ENCODE measurements around the gene FAM222A.

The FAM222A gene

DNA sequence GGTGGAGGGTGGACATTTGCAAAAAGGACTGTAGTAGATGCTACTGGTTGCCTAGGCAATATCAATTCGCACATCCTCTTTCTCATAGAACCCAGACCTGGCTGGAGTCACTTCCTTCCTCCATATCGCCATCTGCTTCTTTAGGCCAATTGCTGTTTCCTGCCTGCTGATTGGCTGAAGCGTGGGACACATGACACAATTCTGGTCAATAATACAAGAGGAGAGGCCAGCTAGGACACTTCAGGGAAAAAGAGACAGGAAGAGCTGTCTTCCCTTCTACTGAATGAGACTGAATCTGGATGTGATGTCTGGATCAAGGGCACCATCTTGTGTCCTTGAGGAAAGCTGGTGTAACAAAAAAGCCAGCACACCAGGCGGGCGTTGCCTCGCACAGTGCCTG lies 65.8 kb downstream of the FAM222A start:
- DNase-seq, result no peak

DNA sequence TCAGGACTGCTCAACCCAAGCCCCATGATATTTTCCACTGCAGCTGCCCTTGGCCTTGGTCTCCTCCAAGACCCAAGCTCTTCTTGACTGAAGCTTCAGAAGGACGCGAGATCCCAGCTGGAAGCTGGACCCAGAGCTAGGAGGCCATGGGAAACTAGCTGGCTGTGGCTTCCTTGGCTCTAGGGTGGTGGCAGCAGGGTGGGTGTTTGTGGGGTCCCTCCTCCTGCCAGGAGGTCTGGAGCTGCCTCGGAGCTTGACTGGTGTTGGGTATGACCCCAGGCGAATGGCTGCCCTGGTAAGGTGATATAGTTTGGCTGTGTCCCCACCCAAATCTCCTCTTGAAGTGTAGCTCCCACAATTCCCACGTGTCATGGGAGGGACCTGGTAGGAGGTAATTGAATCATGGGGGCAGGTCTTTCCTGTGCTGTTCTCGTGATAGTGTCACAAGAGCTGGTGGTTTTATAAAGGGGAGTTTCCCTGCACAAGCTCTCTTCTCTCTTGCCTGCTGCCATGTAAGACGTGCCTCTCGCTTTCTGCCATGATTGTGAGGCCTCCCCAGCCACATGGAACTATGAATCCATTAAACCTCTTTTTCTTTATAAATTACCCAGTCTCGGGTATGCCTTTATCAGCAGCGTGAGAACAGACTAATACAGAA lies 68.2 kb downstream of the FAM222A start:
- DNase-seq, result no peak

DNA sequence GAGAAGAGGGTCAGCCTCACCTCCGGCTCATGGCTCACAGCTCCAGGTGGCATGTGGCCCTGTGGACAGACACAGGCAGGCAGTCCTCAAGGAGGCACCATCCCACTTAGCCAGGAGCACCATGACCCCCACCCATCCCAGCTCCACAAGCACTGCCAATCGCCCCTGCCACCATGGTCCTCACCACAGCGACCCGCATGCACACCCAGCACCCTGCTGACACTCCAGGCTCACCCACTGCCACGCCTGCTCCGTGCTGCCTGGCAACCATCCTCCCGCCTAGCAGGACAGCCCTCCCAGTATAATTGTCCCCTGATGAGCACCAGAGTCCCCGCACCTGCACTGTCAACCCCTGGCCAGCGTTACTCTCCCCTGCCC lies 68.7 kb downstream of the FAM222A start:
- DNase-seq, result no peak

DNA sequence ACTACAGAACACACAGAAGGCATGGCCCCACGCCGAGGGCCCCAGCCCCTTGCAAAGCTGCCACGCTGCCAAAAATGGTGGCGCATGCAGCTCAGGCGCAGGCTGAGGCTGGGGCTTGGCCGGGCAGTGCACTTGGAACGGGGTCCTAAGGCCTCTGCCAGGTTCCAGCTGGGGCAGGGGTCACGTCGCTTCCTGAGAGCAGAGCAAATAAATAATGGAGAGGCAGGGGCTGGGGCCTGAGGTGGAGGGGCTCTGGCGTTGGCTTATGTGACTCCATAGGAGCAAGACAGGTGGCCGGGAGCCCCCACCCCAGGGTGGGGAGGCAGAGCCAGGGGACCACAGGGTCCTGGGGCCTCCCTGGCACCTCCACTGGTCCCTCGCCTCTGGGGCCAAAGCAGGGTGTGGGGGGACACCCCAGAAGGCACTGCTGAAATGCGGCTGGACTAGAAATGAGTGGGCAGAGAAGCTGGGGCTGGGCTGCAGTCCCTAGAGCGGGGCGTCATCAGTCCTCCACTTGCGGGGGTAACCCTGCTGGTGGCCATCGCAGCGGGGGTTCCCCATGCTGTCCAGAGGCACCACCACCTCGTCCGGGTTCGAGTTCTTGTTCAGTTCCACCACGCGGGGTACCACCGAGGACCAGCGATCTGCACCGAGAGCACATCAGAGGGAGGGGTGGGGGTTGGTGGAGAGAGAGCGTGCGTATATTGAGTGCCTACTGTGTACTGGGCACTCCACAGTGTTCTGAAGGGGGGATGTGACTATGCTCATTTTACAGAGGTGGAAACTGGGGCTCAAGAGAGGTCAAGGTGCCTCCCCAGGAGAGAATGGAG lies 69.7 kb downstream of the FAM222A start:
- no peak for DNase-seq

DNA sequence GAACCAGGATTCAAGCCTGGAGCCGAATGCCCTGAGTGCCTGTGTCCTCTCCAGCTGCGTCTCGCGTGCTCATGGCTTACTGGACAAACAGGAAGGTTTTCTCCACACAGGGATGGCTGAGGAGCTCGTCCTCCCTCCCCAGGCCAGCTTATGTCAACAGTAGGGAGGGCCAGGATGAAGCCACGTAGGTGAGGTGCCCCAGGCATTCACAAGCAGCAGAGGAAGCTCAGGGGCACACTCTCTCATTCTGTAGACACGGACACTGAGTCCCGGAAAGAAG lies 70.3 kb downstream of the FAM222A start:
- DNase-seq, result no peak

DNA sequence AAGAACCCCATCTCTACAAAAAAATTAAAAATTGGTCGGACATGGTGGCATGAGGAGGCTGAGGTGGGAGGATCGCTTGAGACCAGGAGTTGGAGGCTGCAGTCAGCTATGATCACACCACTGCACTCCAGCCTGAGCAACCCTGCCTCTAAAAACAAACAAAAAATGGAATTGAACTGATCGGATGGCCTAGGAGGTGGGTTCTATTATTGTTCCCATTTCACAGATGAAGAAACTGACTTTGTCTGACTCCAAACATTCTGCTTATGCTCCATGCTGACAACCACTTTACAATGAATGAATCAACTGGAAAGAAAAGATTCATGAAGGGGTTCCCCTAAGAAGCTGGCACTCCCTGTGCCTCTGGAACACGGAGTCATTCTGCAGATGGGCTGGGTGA lies 72.2 kb downstream of the FAM222A start:
- DNase-seq, result no peak

DNA sequence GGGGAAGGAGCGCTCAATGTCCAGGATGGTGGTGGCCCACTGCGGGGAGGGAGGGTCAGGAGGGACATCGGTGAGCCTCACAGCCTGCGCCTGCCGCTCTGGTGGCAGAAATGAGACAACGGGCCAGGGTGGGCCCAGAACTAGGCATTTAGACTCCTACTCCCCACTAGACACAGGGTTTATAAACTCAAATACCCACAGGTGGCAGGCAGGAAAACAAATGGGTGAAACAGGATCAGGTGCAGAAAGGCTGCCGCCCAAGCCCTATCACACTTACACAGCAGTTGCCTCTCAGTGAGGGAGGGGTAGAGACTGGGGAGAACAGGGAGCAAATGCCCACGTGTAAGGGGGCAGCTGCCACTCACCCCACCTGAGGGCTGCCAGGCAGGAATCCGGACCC lies 73.2 kb downstream of the FAM222A start:
- DNase-seq, result no peak

DNA sequence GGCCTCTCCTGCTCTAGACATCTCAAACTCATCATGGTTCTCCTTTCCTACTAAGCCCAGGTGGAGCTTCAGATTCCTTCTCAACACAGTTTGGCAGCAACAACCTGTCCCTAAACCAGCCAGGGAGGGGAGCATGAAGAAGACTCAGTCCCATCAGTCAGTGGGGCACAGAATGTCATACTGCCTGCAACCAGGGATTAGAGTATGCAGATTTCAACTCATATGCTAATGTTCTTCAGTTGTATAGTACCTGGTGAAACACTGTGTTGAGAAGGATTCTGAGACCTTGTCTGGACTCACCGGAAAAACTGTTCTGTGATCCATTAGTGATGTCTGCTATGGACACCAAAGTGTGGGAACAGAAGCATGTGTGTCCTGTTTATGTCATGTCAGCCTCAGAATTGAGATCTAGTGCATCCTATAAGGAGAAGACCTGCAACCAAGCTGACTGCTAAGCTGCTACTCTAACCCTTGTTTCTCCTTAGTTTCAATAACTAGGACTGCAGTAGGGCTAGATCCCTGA lies 76.0 kb downstream of the FAM222A start:
- DNase-seq, result no peak

DNA sequence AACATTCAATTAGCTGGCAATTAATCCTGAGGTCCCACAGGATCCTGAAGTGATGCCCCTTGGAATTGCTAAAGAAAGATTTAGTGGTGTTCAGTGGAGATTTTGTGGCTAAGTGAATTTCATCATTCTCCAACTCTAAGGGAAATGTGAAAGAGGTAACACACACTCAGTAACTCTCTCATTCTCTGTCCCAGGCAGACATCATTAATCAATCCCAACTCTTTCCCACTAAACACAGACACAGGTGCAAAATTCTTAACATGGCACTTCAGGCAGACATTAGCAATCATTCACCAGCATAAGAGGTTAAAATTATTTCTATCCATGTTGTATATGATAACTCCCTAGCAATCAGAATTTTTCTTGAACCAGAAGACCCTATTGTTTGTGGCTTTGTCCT lies 79.4 kb downstream of the FAM222A start:
- no peak for DNase-seq

DNA sequence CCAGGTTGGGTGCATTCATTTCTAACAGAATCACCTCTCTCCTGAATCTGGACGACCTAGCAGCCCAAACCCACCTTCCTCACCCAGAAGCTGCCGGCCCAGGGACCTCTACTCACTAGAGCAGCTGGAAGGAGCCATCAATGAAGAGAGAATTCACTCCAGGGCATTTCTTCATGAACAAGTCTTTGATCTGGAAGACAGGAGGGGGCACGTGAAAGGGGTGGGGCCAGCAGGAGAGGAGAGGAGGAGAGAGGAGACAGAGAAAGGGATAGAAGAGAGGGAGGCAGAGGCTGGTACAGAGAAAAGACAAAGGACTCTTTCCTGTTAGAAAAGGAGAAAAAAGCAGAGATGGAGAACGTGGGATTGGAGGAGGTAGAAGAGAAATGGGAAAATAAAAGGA lies 79.8 kb downstream of the FAM222A start:
- DNase-seq, result no peak

DNA sequence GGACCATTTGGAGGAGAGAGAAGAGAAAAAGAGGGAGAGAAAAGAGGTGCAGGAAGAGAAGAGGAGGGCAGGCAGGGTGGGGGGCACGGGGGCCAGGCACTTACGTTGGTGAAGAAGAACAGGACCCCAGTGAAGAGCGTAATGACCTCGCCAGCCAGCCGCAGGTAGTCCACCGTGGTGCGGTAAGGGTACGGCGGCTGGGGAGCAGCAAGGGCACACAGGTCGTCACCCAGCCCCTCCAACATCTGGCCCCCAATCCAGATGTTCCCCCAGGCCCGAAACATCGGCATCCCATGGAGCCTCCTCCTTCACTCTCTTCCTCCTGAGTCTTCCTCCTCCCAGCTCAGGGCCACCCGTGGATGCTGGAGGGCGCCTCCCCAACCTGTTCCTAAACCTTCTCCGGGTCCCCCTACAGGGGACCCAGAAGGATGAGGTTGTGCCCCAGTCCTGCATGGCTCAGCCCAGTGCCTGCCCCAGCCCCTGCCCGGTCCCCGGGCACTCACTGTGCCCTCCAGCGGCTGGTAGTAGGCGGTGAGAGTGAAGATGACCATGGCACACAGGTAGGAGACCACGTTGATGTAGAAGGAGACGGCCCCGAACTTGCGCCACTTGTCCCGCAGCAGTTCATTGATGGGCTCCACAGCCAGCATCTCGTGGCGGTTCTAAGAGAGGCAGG lies 80.3 kb downstream of the FAM222A start:
- DNase-seq, result no peak

DNA sequence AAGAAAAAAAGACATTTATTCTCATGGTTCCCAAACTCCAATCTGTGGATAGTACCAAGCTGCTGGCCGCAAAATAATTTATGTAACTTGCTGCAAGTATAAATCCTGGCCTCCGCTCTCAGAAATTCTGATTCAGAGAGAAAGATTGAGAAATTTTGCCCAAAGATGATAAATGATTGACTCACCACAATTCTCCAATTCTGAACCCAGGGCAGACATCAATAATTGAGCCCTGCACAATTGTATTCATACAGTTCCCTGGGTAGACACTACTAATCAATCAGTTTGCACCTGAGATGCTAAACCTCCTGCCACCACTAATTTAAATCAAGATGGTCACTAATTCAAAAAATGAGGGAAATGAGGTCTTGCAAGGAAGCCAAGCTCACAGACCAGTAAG lies 81.4 kb downstream of the FAM222A start:
- DNase-seq, result no peak

DNA sequence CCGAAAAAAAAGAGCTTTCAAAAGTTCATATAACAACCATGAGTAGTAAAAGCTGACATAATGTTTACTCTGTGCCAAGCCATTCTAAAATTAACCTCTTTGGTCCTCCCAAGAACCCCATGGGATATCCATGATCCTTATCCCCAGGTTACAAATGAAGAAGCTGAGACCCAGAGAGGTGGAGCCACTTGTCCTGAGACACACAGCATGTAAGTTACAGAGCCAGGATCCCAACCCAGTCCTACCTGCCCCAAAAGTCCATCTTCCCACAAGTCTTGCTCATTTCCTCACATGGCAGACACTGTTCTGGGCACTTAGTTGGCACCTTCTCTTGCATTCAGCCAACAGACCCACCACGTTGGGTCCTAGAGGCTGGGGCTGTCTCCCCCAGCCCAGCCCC lies 82.4 kb downstream of the FAM222A start:
- DNase-seq, result no peak

DNA sequence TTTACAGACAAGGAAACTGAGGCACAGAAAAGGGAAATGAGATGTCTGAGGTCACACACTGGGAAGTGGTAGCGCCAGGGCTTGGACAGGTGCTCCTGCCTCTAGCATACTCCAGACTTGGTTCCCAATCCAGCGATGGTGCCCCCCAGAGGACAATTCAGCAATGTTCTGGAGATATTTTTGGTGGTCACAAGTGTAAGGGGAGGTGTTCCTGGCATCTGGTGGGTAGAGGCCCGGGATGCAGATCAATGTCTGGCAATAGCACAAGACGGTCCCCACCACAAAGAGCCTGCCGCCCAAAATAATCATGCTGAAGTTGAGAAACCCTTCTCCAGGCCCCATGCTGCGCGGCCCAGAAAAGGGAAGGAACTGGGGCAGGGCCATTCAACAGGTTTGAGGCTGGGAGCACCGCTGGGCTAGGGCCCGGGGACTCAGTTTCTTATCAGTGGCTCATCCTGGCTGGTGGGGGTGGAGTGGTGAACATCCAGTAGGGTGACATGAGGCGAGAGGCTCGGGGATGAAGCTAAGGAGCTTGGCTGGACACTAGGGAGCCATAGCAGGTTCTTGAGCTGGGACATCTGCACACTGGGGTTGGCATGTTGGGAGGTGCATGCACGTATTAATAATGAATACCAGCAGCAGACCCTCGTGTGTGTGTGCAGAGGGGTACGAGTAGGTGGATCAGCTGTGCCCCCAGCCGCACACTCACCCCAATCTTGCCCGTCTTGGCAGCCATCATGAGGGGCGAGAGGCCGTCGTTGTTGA lies 84.5 kb downstream of the FAM222A start:
- no peak for DNase-seq

DNA sequence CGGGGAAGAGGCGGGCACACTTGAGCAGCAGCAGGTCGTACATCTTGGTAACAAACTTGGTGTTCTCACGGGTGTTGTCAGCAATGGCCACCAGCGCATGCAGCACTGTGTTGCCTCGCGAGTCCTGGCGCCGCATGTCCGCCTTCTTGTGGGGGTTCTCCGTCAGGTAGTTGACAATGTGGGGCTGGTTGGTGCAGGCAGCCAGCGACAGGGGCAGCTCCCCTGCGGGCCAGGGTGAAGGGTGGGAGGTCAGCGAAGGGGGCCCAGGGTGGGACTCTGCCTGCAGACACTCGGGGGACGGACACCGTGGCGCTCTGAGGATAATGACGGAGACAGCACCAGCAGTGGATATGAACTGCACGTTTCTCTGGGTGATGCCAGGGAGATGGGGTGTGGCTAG lies 85.1 kb downstream of the FAM222A start:
- DNase-seq, result no peak

DNA sequence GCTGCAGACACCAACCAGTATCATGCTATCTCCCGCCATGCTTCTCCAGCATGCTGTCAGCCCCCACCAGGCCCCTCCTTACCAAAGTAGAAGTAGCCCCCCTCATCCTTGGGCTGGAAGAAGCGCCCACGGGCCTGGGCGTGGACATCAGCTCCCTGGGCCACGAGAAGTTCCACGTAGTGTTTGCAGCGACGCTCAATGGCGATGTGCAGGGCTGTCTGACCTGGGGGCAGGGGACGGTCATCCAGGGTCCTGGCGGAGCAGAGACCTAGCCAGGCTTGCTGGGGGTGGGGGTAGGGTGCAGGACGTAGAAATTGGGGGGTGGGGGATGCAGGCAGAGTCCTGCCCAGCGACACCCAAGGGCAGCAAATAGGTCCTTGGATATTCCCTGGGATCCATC lies 86.9 kb downstream of the FAM222A start:
- DNase-seq, result no peak

DNA sequence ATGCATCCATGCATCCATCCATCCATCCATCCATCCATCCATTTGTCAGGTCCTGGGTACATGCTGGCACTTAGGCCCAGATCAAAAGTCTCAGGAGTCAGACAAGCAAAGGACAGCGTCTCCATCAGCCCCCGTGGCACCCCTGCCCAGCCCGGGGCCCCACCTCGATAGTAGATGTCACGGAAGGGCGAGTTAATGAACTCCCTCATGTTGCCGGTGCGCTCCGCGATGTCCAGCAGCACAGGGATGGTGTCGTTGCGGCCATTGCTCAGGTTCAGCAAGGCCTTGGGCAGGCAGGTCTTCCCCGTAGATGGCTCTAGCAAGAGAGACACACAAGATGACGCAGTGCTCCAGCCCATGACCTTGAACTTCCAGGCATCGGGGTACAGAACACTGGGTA lies 89.2 kb downstream of the FAM222A start:
- no peak for DNase-seq

DNA sequence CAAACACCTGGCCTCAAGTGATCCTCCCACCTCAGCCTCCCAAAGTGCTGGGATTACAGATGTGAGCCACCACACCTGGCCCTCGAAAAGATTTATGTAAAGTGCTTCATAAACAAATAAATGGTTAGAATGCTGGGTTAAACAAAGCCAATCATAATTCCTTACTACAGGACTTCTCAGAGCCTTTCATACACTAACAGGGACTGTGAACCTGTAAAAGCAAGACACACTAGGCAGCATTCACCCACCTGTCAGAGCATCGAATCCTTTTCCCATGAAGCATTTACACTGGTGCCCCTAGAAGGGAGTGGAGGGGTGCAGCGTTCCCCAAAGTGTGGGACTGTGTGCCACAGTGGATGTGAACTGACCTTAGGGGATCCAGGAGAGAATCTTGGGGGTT lies 90.1 kb downstream of the FAM222A start:
- DNase-seq, result no peak

DNA sequence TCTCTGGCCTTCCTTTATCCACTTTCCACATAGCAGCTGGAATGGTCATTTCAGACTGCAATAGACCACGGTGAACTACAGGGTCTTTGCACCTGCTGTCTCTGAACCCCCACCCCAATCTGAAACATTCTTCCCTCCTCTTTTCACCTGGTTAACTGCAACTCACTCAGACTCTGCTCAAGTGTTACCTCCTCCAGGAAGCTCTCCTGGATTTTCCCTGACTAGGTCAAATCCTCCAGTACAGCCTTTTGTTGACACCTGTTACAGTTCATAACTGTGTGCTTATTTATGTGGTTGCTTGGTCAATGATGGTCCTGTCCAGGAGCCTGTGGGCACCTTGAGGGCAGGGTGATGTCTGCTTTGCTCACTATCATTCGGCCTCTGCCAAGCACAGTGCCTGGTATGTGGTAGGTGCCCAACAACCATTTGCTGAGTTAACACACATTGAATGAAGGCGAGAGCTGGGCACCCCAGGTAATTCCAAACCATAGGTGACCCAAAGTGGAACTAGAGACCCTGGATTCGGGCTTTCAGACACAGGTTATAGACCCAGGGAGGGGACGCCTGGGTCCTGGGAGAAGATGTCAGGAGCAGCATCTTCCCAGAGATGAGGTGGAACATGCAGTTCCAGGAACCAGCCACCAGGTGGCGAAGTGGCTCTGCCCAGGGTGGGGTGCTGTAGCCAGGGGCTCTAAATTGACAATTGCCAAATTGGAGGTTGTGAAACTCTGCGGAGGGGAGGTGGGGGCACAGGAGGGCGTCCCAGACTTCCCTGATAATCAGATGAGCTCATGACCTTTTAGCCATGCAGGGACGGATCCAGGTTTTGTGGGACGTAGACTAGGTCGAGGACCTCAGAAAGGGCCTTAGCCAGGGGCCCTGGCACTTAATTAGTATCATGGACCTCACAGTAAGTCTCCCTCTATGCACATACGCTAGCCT lies 91.5 kb downstream of the FAM222A start:
- no peak for DNase-seq

DNA sequence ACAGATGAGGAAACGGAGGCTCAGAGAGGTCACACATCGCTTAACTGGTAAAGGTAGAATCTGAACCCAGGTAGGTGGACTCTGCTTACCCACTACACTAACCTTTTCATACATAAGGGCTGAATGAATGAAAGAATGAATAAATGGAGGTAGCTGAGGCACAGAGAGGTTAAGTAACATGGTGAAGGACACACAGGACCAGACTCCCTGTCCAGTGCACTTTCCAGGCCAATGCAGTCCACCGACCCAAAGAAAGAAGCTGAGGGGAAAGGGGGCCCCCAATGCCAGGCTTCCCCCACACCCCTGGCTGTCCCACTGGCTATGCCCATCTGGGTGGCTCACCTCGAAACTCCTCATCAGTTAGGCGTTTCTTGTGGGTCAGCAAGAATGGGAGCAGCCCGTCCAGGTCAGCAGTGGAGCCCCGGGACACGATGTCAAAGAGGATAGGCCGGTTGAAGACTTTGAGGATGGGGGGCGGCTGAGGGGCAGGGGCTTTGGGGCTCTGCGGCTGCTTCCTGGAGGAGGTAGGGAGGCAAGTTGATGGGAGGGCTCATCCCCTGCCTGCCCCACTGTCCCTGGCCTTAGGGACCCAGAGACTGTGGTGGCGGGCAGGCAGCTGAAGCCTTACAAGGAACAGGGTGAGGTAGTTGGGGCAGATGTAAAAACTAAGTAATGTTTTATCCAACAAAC lies 94.5 kb downstream of the FAM222A start:
- no peak for DNase-seq

DNA sequence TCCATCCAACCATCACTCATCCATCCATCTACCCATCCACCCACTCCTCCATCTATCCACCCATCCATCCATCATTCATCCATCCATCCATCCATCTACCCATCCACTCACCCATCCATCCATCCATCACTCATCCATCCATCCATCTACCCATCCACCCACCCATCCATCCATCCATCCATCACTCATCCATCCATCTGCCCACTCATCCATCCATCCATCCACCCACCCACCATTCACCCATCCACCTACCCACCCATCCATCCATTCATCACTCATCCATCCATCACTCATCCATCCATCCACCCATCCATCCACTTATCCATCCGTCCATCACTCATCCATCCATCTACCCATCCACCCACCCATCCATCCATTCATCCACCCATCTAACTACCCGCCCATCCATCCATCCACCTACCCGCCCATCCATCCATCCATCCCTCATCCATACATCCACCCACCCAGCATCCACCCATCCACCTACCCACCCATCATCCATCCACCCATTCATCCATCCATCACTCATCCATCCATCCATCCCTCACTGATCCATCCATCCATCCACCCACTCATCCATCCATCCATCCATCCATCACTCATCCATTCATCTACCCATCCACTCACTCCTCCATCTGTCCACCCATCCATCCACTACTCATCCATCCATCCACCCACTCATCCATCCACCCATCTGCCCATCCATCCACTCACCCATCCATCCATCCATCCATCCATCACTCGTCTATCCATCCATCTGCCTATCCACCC lies 95.4 kb downstream of the FAM222A start:
- DNase-seq, result no peak

Measured in amniotic stem cell (primary cell).